Activated CD4-positive, alpha-beta T cell treated with anti-CD3 and anti-CD28 coated beads for 48 hours (primary cell): Measurements from ENCODE around the gene TCEANC2.

Source experiments
- DNase-seq: peaks from one replicate; pipeline ENCODE4 v3.0.0-alpha.2; 2020

TCEANC2 gene

DNA sequence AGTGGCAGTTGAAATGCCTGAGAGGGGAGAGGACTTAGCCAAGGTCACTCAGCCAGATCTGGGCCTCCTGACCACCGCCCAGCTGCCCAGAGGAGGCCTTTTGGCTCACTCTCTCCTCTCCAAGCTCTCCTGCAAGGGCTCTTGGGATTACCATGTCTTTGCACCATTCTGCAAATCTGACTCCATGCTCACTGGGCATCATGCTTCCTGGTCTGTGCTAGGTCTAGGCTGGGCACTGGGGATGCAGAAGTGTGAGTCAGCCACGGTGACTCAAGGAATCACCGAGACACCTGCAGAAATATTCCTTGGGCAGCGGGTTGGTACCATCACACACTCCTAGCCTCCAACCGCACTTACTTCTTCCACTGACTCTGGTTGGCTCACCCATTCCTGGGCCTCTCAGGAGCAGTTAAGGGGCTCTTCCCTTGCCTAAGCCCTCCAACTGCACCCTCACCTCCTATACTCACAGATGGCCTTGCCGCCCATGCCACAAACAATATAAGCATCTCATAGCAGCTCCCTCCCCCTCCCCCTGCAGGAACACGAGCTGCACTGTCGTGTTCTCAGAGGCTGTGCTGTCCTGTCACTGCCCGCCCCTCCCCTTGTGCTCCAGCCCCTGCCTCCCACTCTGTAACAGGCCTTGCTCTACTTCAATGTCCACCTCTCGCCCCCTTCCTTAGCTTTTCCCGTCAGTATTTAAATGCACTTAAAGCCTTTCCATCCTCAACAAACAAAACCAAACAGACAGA lies 64.6 kb downstream of the TCEANC2 start:
- no peak for DNase-seq

DNA sequence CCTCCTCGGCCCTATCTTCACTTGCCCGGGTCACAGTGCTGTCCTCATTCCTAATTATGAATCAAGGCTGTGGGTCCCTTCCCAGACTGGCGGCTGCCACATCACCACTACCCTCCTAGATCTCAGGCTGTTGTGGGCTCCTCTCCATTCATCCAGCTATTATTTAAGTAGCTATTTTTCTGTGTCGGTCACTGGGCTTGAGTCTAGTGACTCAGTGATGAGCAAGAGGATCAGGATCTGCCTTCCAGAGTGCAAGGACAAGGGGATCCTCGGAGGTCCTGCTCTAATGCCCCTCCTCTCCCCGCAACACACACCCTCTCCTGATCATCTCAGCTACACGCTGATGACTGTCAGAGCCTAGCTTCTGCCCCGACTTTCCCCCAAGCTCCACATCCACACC lies 65.3 kb downstream of the TCEANC2 start:
- no peak for DNase-seq

DNA sequence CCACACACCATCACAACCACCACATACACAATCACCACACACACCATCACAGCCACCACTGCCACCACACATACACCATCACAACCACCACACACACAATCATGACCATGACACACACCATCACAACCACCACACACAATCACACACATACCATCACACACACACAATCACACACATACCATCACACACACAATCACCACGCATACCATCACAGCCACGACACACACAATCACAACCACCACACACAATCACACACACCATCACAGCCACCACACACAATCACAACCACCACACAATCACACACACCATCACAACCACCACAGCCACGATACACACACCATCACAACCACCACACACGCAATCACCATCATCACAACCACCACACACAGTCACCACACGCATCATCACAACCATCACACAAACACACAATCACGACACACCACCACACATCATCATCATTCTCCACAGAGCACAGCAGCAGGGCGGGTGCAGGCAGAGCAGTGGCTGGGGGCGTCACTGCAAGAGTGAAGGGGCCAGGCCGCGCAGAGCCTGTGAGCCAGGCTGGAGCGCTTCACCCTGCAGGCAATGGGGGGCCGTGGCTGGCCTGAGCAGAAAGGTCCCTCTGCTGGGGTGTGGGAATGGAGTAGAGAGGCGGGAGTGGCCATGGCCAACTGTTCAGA lies 66.8 kb downstream of the TCEANC2 start:
- DNase-seq = no peak

DNA sequence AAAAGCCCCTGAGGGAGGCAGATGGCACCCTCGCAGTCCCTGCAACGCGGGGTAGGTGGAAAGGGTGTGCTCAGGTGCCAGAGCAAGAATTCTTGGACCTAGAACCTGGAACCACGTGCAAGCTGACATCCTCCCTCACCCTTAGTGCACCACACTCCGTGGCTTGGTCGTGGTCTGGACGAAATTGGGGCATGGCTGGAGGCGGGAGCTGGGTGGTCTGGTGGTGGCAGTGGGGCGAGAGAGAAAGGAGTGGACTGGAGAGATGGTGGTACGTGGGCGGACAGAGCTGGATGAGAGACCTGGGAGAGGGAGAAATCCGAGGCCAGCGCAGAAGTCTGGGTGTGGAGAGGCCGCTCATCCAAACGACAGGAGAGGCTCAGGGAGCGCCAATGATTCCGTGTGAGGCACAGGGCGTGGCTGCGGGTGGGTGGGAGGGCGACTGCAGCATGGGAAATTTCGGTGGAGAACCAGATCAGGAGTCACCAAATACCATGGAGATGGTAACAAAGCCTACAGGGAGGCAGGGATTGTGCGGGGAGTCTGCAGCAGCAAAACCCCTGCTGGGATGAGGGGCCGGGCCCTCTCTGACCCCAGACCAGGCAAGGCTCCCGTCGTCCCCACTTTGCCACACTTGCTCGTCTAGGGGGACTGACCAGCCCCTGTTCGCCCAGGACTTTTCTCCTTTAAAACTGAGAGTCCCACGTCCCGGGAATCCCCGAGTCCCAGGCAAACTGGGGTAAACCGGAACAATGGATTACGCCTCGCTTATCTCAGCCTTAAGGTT lies 67.5 kb downstream of the TCEANC2 start:
- DNase-seq = no peak

DNA sequence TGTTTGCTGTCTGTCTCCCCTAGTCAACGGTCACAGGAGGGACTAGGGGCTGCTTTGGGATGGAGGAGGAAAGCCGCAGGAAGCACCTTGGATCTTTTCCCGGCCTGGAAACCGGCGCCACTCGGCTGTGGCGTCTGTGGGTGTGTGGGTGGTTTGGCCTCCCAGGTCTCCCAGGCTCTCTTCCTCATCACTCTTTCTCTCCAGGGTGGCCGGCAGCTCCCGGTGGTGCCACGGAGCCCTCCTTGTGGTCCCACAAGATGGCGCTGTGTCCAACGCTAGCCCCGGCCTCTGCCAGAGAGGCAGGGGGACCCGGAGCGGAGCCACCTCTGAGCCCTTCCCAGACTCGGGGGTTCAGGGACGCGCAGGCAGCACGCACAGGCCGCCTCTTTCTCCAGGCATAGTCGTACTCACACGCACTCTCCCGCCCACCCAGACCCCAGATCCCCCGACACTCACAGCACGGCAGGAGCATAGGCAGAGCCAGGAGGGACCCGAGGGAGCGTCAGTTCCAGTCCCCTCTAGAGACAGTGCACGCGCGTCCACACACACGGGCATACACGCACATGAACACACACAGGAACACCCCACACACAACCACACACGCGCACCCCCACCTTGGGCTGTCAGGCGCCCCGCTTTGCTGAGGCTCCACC lies 68.2 kb downstream of the TCEANC2 start:
- DNase-seq = peak; percentile 80

- DNase-seq = no peak
Measured at GRCh38 chr1:54122135-54122751, 68.8 kb downstream of the TCEANC2 start.

DNA sequence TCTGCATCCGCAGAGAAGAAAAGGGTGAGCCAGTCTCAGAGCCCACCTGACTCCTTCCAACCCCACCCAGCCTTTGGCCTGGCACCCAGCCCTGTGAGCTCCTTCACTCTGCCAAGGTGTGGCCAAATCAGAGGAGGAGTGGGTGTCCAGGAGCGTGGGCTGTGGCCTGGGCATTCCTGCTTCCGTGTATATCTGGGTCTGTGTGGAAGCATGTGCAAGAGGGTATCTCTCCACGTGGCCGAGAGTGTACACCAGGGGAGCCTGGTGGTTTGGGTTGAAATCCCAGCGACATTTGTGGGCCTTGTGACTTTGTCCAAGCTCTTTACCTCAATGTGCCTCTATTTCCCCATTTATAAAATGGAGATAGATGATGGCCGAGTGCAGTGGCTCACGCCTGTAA lies 69.6 kb downstream of the TCEANC2 start:
- no peak for DNase-seq

DNA sequence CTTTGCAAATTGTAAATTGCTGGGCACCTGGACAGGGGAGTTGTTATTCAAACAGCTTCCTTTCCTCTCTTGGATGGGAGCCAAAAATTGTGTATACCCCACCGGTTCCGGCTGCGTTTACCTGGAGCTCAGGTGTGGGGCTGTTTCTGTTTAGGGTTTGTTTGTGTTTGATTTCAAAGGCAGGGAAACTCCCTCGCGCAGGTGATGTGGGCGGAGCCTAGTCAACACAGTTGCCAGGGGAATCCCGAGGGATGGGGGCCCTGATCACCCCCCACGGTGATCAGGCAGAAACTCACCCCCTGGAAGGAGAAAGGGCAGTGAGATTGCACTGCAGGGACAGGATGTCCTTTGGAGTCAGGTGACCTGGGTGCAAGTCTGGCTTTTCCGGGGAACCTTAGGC lies 71.1 kb downstream of the TCEANC2 start:
- DNase-seq = no peak

DNA sequence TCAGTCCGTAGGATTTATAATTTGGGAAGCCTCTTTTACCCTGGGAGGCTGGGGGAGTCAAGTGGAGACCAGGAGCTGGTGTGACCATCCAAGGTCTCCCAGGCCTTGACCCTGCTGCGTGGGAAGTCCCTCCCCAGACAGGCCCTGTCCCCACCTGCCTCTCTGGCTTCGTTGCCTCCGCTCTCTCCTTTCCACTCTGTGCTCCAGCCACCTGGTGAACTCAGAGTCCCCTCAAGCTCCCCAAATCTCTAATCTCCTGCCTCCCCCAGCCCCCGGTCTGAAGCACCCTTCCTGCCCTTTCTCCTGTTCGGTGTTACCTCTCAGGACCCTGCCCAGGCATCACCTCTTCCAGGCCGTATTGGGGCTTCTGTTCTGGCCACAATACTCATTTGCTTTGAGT lies 71.5 kb downstream of the TCEANC2 start:
- no peak for DNase-seq

DNA sequence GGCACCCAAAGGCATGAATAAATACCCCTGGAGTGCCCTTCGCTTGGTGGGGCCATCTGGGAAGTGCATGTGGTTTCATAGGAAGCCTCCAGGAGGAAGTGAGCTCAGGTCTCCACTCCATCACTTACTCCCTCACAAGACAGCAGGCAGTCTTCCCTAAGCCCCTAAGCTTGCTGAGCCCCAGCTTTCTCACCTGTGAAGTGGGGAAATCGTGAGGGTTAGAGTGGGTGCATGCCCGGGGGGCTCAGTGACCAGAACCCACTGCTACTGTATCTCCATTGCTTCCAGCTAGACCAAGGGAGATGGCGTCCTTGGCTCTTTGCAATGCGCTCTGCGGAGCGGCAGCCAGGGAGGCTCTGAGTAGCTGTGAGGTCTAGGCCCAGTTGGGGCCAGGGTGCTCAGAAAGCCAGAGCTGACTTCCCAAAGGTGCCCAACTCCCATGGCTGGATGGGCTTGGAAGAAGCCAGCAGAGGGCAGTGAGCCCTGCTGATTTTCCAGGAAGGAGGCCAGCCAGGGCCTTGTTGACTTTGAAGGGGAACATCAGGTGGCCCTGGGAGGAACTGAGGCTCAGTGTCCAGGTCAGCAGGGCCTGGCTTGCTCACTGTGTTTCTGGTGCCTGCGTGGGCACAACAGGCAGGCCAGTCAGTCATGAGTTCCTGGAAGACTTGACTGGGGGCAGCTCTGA lies 72.1 kb downstream of the TCEANC2 start:
- no peak for DNase-seq

DNA sequence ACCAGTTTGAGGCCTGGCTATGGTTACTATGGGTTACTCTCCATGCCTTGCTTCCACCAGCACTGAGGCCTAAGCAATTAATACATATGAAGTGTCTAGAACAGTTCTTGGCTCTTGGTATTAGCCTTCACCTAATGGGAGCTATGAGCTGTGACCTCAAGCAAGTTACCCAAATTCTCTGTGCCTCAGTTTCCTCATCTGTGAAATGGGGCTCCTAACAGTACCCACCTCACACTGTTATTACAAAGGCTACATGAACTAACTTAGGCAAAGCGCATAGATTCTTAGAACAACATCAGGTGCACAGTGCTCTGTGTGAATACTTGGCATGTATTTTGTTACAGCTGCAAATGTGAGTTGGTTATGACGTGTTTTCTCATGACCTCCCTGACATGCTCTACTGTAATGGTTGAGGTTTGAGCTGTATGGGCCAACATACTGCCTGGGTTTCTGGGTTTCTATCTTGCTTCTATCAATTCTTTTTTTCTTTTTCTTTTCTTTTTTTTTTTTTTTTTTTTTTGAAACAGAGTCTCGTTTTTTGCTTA lies 72.9 kb downstream of the TCEANC2 start:
- DNase-seq = no peak

- no peak for DNase-seq
Measured at GRCh38 chr1:54127594-54128300, 74.3 kb downstream of the TCEANC2 start.

DNA sequence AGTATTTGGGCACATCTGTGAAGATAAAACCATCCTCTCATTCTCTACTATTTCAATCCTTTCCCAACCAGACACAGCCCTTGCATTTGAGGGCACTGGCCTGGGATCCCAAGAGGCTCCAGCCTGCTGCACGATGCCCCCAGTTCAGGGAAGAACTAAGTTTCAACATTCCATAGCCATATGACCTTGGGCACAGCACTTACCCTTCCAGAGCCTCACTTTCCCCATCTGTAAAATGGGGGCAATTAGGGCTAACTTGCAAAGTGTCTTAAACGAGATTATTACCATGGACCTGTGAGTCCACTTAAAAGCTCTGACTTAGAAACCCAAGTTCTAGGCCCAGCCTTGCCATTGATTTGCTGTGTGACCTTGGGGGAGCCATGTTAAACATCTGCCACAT lies 76.5 kb downstream of the TCEANC2 start:
- no peak for DNase-seq

DNA sequence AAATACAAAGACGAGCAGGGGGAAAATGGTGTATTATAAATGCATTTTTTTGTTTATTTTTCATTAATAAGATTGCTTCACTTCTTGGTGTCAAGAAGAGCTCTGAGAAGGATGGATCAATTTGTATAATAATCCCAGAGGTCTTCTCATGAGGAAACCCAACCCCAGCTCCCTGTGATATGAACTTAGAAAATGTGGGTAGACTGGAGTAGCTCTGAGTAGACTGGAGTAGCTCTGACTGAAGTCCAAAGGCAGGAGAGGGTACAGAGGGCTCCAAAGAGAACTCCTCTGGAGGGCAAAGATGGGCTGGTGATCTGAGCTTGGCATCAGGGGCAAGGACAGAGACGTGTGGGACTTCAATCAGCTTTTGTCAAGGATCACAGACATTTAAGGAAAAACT lies 78.0 kb downstream of the TCEANC2 start:
- DNase-seq = no peak

GRCh38 chr1:54132495-54132894 lies 79.1 kb downstream of the TCEANC2 start:
- DNase-seq = no peak

DNA sequence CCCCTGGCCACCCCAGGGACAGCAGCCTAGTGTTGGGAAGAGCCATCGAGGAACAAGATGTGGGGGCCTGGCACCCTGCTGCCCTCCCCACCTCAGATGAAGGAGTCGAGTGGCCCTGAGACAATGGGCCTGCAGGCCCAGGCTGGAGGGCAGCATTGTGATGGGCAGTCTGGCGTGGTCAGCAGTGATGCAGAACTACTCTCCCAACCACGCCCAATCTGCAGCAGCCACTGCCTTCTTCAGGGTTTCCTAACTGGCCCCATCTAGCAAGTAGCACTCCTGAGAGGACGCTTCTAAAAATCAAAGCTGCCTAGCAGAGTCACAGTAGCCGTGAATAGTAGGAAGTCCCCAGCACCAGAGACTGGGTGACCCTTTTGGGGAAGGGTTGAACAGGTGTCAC lies 80.9 kb downstream of the TCEANC2 start:
- DNase-seq = no peak

- no peak for DNase-seq
Measured at GRCh38 chr1:54135436-54136120, 82.2 kb downstream of the TCEANC2 start.

GRCh38 chr1:54136269-54136896 lies 83.0 kb downstream of the TCEANC2 start:
- DNase-seq = no peak

- no peak for DNase-seq
Measured at GRCh38 chr1:54136963-54137533, 83.6 kb downstream of the TCEANC2 start.

- no peak for DNase-seq
Measured at GRCh38 chr1:54137534-54138061, 84.2 kb downstream of the TCEANC2 start.
